Measurements from ENCODE around the gene M6PR. TPM values are rescaled to one million over a fixed set of nuclear protein-coding genes. Genes with fewer than 3 reads are reported as not detected.

Gene M6PR
- total RNA-seq, 4 donors from 2014 or later: 63.2 to 109 (median 96.0) TPM

GRCh38 chr12:8891976-8892375 lies 57.5 kb downstream of the M6PR start:
- no peak overlapping the region for H3K4me3 ChIP-seq
- TF ChIP-seq POLR2A (IDR thresholded peaks at IDR 0.05): no peak
- no peak for TF ChIP-seq EP300 (IDR thresholded peaks at IDR 0.05)
- no peak for TF ChIP-seq CTCF (IDR thresholded peaks at IDR 0.05)
- 94 to 100% methylated on average over 3 of the region's 3 CpGs for WGBS, 2 donors
- H3K27me3 ChIP-seq: no peaks in the 10 kb centered on the region
- no peaks in the 10 kb centered on the region for H3K36me3 ChIP-seq
- no peak overlapping the region for H3K27ac ChIP-seq
- no peak for DNase-seq (ENCODE audit: low spot score in 2 of 2)
- H3K4me1 ChIP-seq: peaks cover 0 to 3% (median 0%) of the 10 kb centered on the region in 4 donors
- no peaks in the 10 kb centered on the region for H3K9me3 ChIP-seq

Other genes with a start within 250 kb of the M6PR start
- 1 to 10 TPM; 5.7 to 9.8 (median 7.1) TPM for gene A2ML1, start 127.0 kb downstream of the M6PR start, total RNA-seq
- gene PHC1, start 35.1 kb downstream of the M6PR start, total RNA-seq: 10 to 100 TPM; 28.8 to 87.0 (median 37.6) TPM
- 1 to 10 TPM in 3 of 4 donors, not detected in 1; 2.7 to 7.9 (median 2.9) TPM for gene KLRG1, start 39.9 kb upstream of the M6PR start, total RNA-seq
- gene A2M, start 166.3 kb upstream of the M6PR start, total RNA-seq: 100 to 1,000 TPM; 183 to 396 (median 303) TPM